Left hindlimb (tissue), 1 donor: ENCODE results near the gene KBTBD12.
"Not testable (repeated sequence)": the region's sequence is repeated elsewhere in the genome, so short reads cannot be mapped to it uniquely, and the experiment has no call there.

Experiments
- DNase-seq: peaks from one replicate; pipeline ENCODE4 v3.0.0-alpha.2; 2018

The KBTBD12 gene

GRCh38 chr3:127915115-127915936 is at the start of gene KBTBD12:
TSS of gene KBTBD12 (plus strand) at chr3:127915232. CDS start at chr3:127923062, 7,830 bp downstream.
- peak; percentile 62 for DNase-seq

GRCh38 chr3:127865941-127866340 is 49.1 kb upstream of the KBTBD12 start:
- DNase-seq = no peak

GRCh38 chr3:127867412-127867811 is 47.6 kb upstream of the KBTBD12 start:
- no peak for DNase-seq

- no peak for DNase-seq
Measured at GRCh38 chr3:127867986-127868385, 47.0 kb upstream of the KBTBD12 start.

- no peak for DNase-seq
Measured at GRCh38 chr3:127870156-127870555, 44.9 kb upstream of the KBTBD12 start.

- DNase-seq = not testable (repeated sequence)
Measured at GRCh38 chr3:127874097-127874496, 40.9 kb upstream of the KBTBD12 start.

GRCh38 chr3:127881586-127881985 is 33.4 kb upstream of the KBTBD12 start:
- no peak for DNase-seq

GRCh38 chr3:127884041-127884440 is 31.0 kb upstream of the KBTBD12 start:
- DNase-seq = no peak

- no peak for DNase-seq
Measured at GRCh38 chr3:127886231-127886955, 28.6 kb upstream of the KBTBD12 start.

- DNase-seq = no peak
Measured at GRCh38 chr3:127886956-127887231, 28.1 kb upstream of the KBTBD12 start.

GRCh38 chr3:127887321-127887720 is 27.7 kb upstream of the KBTBD12 start:
- DNase-seq = no peak

GRCh38 chr3:127888156-127888555 is 26.9 kb upstream of the KBTBD12 start:
- DNase-seq = no peak

- peak; percentile 42 for DNase-seq
Measured at GRCh38 chr3:127888564-127889107, 26.4 kb upstream of the KBTBD12 start.

GRCh38 chr3:127889461-127889863 is 25.6 kb upstream of the KBTBD12 start:
- no peak for DNase-seq

- DNase-seq = no peak
Measured at GRCh38 chr3:127889976-127890650, 24.9 kb upstream of the KBTBD12 start.

- not testable (repeated sequence) for DNase-seq
Measured at GRCh38 chr3:127890651-127891290, 24.3 kb upstream of the KBTBD12 start.

- DNase-seq = no peak
Measured at GRCh38 chr3:127894481-127894880, 20.6 kb upstream of the KBTBD12 start.

GRCh38 chr3:127899200-127899599 is 15.8 kb upstream of the KBTBD12 start:
- DNase-seq = no peak

GRCh38 chr3:127899766-127900165 is 15.3 kb upstream of the KBTBD12 start:
- DNase-seq = no peak

- DNase-seq = no peak
Measured at GRCh38 chr3:127900536-127900935, 14.5 kb upstream of the KBTBD12 start.

GRCh38 chr3:127902486-127902885 is 12.5 kb upstream of the KBTBD12 start:
- no peak for DNase-seq

GRCh38 chr3:127903611-127904375 is 11.2 kb upstream of the KBTBD12 start:
- no peak for DNase-seq
